Common myeloid progenitor, CD34-positive (primary cell): ENCODE measurements around the gene PLXNB1.
"Not testable (repeated sequence)": the region's sequence is repeated elsewhere in the genome, so short reads cannot be mapped to it uniquely, and the experiment has no call there.

Experiments
- CTCF ChIA-PET: fragments of 350-600 bp; sonication (Branson Sonifier 250); formaldehyde crosslinking; loops from one replicate; lab custom pipeline; 2021; ENCODE audit warnings: antibody characterized with exemption; lab: Charles Lee
- POLR2A ChIA-PET: fragments of 350-600 bp; sonication (Branson Sonifier 250); formaldehyde crosslinking; loops from one replicate; lab custom pipeline; 2021; ENCODE audit warnings: antibody characterized with exemption; lab: Charles Lee
- DNase-seq, 3 donors: peaks; one replicate each; pipeline versions ENCODE4 v3.0.0 to v3.0.0-alpha.2; 2013
- H3K27ac ChIP-seq, 2 experiments: 1 replicate in 1 of 2; 2 replicates in 1 of 2; pipeline ENCODE4 v1.7.0; 2013; ENCODE audit warnings: inconsistent platforms in 2 of 2, low read length in 2 of 2, mild to moderate bottlenecking in 2 of 2, low read depth in 1 of 2, moderate library complexity in 1 of 2; ENCODE audit not compliant: severe bottlenecking in 2 of 2, insufficient read depth in 1 of 2, poor library complexity in 1 of 2
- H3K27me3 ChIP-seq, 5 experiments: replicated peaks in 2 of 5; 1 replicate in 3 of 5; 2 replicates in 2 of 5; pipeline versions ENCODE4 v1.6.1 to v1.7.0; 2013; ENCODE audit warnings: low read length in 4 of 5, mild to moderate bottlenecking in 2 of 5, moderate library complexity in 2 of 5, inconsistent platforms in 1 of 5; ENCODE audit not compliant: insufficient read depth in 5 of 5, control insufficient read depth in 4 of 5
- H3K36me3 ChIP-seq, 4 experiments: 1 replicate in 2 of 4; 2 replicates in 2 of 4; pipeline versions ENCODE4 v1.6.1 to v1.7.0; 2013; ENCODE audit warnings: low read length in 3 of 4, control low read depth in 1 of 4, mild to moderate bottlenecking in 1 of 4; ENCODE audit not compliant: control insufficient read depth in 4 of 4, insufficient read depth in 4 of 4
- H3K4me1 ChIP-seq, 4 experiments: 1 replicate in 3 of 4; 2 replicates in 1 of 4; pipeline versions ENCODE4 v1.6.1 to v1.7.1; 2013; ENCODE audit warnings: low read length in 3 of 4, mild to moderate bottlenecking in 3 of 4, control low read depth in 1 of 4, inconsistent platforms in 1 of 4, moderate library complexity in 1 of 4; ENCODE audit not compliant: control insufficient read depth in 4 of 4, insufficient read depth in 4 of 4; ENCODE audit errors: control extremely low read depth in 1 of 4
- H3K4me3 ChIP-seq, 7 experiments: 1 replicate in 4 of 7; 2 replicates in 3 of 7; pipeline versions ENCODE4 v1.5.1 to v1.7.0; 2013; ENCODE audit warnings: mild to moderate bottlenecking in 7 of 7, low read length in 6 of 7, moderate library complexity in 6 of 7, inconsistent platforms in 2 of 7, low read depth in 2 of 7, control low read depth in 1 of 7; ENCODE audit not compliant: insufficient read depth in 4 of 7, control insufficient read depth in 1 of 7; ENCODE audit errors: extremely low read depth in 1 of 7
- H3K9me3 ChIP-seq, 5 experiments: 1 replicate in 4 of 5; 2 replicates in 1 of 5; pipeline versions ENCODE4 v1.6.1 to v1.7.1; 2013; ENCODE audit warnings: low read length in 4 of 5, mild to moderate bottlenecking in 2 of 5, inconsistent platforms in 1 of 5, low read depth in 1 of 5, moderate library complexity in 1 of 5; ENCODE audit not compliant: control insufficient read depth in 4 of 5, insufficient read depth in 2 of 5; ENCODE audit errors: control extremely low read depth in 1 of 5
- WGBS: methylation state at CpG from one replicate; pipeline ENCODE4 v1.1.5; 2013; ENCODE audit not compliant: insufficient coverage; 5-methylcytosine and 5-hydroxymethylcytosine counted together

PLXNB1 gene

GRCh38 chr3:48402281-48402732, 27.6 kb downstream of the PLXNB1 start:
- Histone ChIP-seq H3K36me3 (peaks cover 0 to 5% (median 2%) of the 10 kb centered on the region in 4 experiments), H3K27me3 (no peaks in the 10 kb centered on the region), H3K9me3 (no peaks in the 10 kb centered on the region), H3K4me1 (peaks cover 0 to 5% (median 4%) of the 10 kb centered on the region in 4 experiments), H3K27ac (no peak overlapping the region), H3K4me3 (no peak overlapping the region)
- ChIA-PET CTCF (interaction anchor here (0.7 to 7.4 kb wide), 9 partner anchors 32 to 157 kb away, joined by 3 to 137 read pairs (median 3); no protein-coding TSS in a partner anchor), POLR2A (no interaction called here)
- no peak for DNase-seq
- WGBS, result 95% methylated on average over 6 of the region's 8 CpGs

- not testable (repeated sequence) for DNase-seq, H3K36me3 ChIP-seq, H3K4me3 ChIP-seq, H3K27ac ChIP-seq, H3K27me3 ChIP-seq, H3K4me1 ChIP-seq, H3K9me3 ChIP-seq
- CTCF ChIA-PET, result interaction anchor here (0.5 to 7.4 kb wide), 30 partner anchors 8 to 1090 kb away, joined by 3 to 137 read pairs (median 4); partner anchors contain the start of genes ATRIP, CCDC51 and TMA7
- POLR2A ChIA-PET, result interaction anchor here (1.3 kb wide), 1 partner anchor 35 kb away, joined by 8 read pairs; no protein-coding TSS in a partner anchor
- 80% methylated on average over 1 of the region's 12 CpGs for WGBS
These were observed 28.4 kb downstream of the PLXNB1 start for GRCh38 chr3:48401434-48401901.

- peaks cover 0 to 6% (median 4%) of the 10 kb centered on the region in 4 experiments for H3K4me1 ChIP-seq
- 29% methylated on average over 2 of the region's 6 CpGs for WGBS
- no peak overlapping the region for H3K27ac ChIP-seq
- H3K9me3 ChIP-seq, result no peaks in the 10 kb centered on the region
- peaks cover 0 to 5% (median 2%) of the 10 kb centered on the region in 4 experiments for H3K36me3 ChIP-seq
- POLR2A ChIA-PET, result interaction anchor here (1.3 kb wide), 1 partner anchor 35 kb away, joined by 8 read pairs; no protein-coding TSS in a partner anchor
- CTCF ChIA-PET, result interaction anchor here (0.5 to 7.4 kb wide), 37 partner anchors 9 to 1091 kb away, joined by 3 to 137 read pairs (median 4); partner anchors contain the start of genes ATRIP, CCDC51 and TMA7
- peak; percentile 67 to 79 (median 72) for DNase-seq
- no peak overlapping the region for H3K4me3 ChIP-seq
- H3K27me3 ChIP-seq, result no peaks in the 10 kb centered on the region
These were observed 29.0 kb downstream of the PLXNB1 start for GRCh38 chr3:48400824-48401433.

GRCh38 chr3:48399387-48400172, 30.3 kb downstream of the PLXNB1 start:
- WGBS, result 55% methylated on average over 3 of the region's 4 CpGs
- Histone ChIP-seq H3K27ac (no peak overlapping the region), H3K4me3 (no peak overlapping the region), H3K36me3 (peaks cover 0 to 4% (median 2%) of the 10 kb centered on the region in 4 experiments), H3K9me3 (no peaks in the 10 kb centered on the region), H3K4me1 (peaks cover 0 to 6% (median 4%) of the 10 kb centered on the region in 4 experiments), H3K27me3 (no peaks in the 10 kb centered on the region)
- POLR2A ChIA-PET, result no interaction called here
- peak; percentile 11 to 46 (median 42) for DNase-seq
- CTCF ChIA-PET, result interaction anchor here (0.8 to 7.4 kb wide), 14 partner anchors 11 to 288 kb away, joined by 3 to 137 read pairs (median 4); partner anchors contain the start of genes ATRIP, CCDC51 and TMA7

GRCh38 chr3:48398701-48399386, 31.0 kb downstream of the PLXNB1 start:
- DNase-seq, result no peak
- no peak overlapping the region for H3K4me3 ChIP-seq
- no peaks in the 10 kb centered on the region for H3K27me3 ChIP-seq
- CTCF ChIA-PET, result interaction anchor here (2.3 to 7.4 kb wide), 4 partner anchors 36 to 160 kb away, joined by 10 to 137 read pairs (median 30); partner anchors contain the start of genes CCDC51 and TMA7
- 95% methylated on average over 8 of the region's 11 CpGs for WGBS
- no peak overlapping the region for H3K27ac ChIP-seq
- POLR2A ChIA-PET, result interaction anchor here (0.6 kb wide), 1 partner anchor 120 kb away, joined by 4 read pairs; no protein-coding TSS in a partner anchor
- peaks cover 0 to 6% (median 4%) of the 10 kb centered on the region in 4 experiments for H3K4me1 ChIP-seq
- H3K9me3 ChIP-seq, result no peaks in the 10 kb centered on the region
- H3K36me3 ChIP-seq, result peaks cover 0 to under 1% (median 0%) of the 10 kb centered on the region in 4 experiments

GRCh38 chr3:48397767-48398681, 31.9 kb downstream of the PLXNB1 start:
- peaks cover 0 to 6% (median 4%) of the 10 kb centered on the region in 4 experiments for H3K4me1 ChIP-seq
- no peaks in the 10 kb centered on the region for H3K27me3 ChIP-seq
- ChIA-PET POLR2A (no interaction called here), CTCF (interaction anchor here (4.4 to 7.4 kb wide), 2 partner anchors 36 to 125 kb away, joined by 50 to 137 read pairs; no protein-coding TSS in a partner anchor)
- WGBS, result 92% methylated on average over 8 of the region's 9 CpGs
- H3K4me3 ChIP-seq, result no peak overlapping the region
- no peak for DNase-seq
- H3K36me3 ChIP-seq, result no peaks in the 10 kb centered on the region
- H3K9me3 ChIP-seq, result no peaks in the 10 kb centered on the region
- no peak overlapping the region for H3K27ac ChIP-seq
